DMS153 treated with DMSO at 0.1 percent for 48 hours (cell line): Measurements from ENCODE around the gene KRT14.
"Not testable (repeated sequence)": the region's sequence is repeated elsewhere in the genome, so short reads cannot be mapped to it uniquely, and the experiment has no call there.

Experiments used
- DNase-seq: peaks from one replicate; lab custom pipeline; 2025; ENCODE audit not compliant: unreplicated experiment; lab: John Stamatoyannopoulos, UW

KRT14 gene

GRCh38 chr17:41610061-41610517 lies 23.4 kb upstream of the KRT14 start:
- not testable (repeated sequence) for DNase-seq

DNA sequence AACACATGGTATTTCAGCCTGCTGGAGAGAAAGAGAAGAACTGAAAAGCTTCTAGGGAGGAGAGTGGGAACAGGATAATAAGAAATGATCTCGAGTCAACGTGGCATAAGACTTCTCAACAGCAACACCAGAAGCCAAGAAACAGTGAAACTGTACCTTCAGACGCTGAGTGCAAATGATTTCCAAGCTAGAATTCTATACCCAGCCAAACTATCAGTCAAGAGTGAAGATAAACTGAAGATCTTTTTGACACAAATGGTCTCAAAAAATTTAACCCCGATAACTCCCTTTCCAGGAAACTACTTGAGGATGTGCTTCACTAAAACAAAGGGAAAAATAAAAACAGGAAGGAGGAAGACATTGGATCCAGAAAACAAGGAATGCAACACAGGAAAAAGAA lies 20.2 kb upstream of the KRT14 start:
- DNase-seq = not testable (repeated sequence)

DNA sequence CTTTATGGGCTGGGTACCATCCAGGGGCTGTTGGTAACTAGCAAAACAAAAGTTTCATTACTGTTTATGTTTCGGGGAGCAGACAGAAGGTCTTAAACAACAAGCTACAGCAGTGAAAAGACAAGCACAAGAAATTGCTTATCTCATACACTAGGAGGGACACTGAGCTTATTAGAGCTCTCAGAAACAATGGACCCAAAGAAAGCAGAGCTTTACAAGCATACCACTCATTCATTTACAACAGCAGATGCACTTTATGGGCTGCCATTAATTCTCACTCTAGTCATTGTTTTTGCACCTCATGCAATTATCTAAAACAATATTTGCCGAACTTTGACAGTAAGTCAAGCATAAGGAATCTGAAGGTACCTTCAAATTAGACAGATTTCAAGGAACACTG lies 15.8 kb upstream of the KRT14 start:
- no peak for DNase-seq

GRCh38 chr17:41600318-41600717 lies 13.6 kb upstream of the KRT14 start:
- DNase-seq = no peak

DNA sequence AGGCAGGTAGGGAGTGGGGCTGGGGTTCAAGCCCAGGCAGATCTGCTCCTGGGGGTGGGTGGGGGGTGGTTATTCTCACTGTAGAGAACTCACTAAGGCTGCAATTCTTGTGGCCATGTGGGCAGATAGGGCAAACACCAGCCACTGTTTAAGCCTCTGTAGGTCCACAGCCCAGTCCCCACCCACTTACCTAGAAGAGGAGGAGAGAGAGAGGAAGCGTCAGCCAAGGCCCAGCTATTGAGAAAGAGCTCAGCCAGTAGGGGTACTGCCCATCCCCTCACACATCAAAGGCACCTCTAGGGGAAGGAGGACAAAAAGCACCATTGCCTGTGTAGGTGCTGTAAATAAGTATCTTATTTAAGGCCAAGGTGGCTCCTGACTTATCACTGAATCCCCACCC lies 13.0 kb upstream of the KRT14 start:
- DNase-seq = no peak

DNA sequence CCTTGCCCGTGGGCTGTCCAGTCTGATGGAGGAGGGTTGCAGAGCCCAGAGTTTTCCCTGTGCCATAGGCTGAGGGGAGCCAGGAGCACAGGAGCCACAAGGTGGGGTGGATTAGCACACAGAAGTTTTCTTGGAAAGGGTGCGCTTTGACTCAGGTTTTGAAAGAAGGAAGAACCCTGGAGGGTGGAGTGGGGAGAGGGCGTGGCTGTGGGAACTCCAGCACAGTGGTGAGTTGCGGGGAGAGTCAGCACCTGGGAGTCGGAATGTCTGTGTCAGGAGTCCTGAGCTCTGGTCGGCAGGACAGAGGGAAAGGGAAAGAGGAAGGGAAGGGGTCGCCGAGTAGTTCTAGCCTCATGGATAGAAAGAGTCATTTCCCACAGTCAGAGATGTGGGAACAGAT lies 8.9 kb upstream of the KRT14 start:
- no peak for DNase-seq

DNA sequence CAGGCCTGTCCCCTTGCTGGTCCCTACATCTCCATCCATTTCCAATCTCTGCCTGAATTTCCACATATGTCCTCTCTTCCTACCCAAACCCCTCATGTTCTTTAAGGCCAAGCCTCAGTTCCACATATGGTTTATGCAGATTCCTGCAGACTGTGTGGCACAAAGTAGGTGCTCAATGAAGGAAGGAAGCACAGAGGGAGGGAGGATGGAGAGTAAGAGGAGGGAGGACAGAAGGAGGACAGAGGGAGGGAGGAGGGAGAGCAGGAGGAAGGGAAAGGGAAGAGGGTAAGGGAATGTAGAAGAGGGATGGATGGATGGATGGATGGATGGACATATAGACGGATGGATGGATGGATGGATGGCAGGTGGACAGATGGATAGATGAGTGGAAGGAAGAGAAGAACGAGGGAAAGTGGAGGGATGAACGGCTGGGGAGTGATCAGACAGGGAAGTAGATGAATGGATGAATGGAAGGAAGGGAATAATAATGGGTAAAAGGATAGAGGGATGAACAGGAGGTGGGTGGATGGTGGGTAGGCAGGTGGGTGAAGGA lies 7.7 kb upstream of the KRT14 start:
- DNase-seq = no peak

DNA sequence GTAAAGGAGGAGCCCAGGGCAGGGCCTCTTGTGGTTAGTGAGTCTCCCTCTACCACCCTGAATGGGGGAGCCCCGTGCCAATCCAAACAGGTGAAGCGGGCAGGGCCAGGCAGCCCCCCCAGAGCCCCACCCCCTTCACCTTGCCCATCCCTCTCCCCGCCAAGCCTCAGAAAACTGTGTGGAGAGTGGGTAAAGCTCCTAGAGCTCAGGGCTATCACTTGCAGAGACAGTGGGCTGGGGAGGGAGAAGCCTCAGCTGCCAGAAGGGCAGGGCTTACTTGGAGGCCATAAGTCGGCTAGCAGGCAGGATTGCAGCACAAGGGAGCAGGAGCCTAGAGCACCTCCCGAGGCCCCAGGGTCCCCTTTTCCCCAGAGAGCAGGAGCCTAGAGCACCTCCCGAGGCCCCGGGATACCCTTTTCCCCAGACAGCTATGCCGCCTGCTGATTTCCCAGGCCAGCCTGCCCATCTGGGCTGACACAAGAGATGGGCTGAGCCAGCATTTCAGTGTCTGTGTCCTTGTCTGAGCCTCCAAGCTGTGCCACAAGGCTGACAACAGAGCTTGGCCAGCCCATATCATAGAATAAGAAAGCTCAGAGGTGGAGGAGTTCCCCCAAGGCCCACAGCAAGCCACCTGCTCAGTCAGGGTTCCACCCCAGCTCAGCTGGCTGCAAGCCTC lies 6.7 kb upstream of the KRT14 start:
- DNase-seq = no peak

- DNase-seq = no peak
These were observed 6.1 kb upstream of the KRT14 start for GRCh38 chr17:41592601-41593305.

GRCh38 chr17:41589301-41589700 lies 2.6 kb upstream of the KRT14 start:
- no peak for DNase-seq

GRCh38 chr17:41588126-41588810 lies 1.6 kb upstream of the KRT14 start:
- DNase-seq = no peak

DNA sequence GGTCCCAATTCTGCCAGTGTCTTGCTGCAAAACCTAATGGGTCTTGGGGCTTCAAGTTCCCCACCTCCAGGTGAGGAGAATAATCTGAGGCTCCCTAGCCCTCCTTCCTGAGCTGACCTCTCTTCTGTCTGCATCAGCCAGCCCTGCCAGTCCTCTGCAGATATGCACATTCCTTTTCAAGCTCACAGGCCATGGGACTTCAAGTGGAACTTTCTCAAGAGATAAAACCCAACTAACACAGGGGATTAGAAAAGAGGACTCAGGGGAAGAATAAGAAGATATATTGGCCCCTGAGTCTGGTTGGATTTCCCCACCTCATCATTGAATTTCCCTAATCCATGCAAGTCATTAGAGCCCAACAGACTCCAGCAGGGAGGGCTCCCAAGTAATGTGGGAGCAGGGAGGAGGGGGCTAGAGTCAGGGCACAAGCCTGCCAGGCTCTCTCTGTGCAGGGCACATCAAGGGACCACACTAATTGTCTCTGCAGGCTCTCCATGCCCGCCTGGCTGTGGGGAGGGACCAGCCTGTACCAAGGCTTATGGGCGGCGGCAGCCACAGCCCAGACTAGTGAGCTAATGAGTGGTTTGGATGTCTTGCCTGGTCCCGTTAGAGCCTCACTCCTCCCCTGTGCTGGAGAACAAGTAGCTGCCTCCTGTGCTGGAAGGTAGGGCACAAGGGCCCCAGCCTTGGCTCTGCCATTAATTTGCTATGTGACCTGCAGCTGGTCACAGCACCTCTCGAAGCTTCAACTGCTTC lies 1.2 kb downstream of the KRT14 start:
- no peak for DNase-seq

- DNase-seq = not testable (repeated sequence)
These were observed 2.3 kb downstream of the KRT14 start for GRCh38 chr17:41584331-41584927.

DNA sequence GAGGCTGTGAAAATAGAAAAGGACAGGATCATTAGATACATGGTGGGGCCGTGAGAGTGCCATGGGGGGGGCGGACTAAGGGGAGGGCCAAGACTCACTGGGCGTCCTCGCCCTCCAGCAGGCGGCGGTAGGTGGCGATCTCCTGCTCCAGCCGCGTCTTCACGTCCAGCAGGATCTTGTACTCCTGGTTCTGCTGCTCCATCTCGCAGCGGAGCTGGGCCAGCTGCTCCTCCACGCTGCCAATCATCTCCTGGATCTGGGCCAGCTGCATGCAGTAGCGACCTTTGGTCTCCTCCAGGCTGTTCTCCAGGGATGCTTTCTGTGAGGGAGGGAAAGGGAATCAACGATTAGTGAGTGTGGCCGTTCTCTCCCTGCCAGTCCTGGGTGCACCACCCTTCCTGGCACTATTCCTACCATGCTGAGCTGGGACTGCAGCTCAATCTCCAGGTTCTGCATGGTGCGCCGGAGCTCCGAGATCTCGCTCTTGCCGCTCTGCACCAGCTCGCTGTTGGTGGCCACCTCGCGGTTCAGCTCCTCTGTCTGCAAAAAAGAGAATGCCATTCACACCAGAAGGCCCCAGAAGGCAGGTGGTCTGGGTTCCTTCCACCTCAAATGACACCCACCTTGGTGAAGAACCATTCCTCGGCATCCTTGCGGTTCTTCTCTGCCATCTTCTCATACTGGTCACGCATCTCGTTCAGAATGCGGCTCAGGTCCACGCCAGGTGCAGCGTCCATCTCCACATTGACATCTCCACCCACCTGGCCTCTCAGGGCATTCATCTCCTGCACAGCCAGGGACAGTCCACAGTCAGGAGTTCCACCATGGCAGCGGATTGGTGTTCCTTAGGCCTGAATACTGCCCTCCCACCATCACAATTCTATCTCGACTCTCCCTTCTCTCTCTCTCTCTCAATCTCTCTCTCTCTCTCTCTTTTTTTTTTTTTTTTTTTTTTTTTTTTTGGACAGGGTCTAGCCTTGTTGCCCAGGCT lies 3.3 kb downstream of the KRT14 start:
- no peak for DNase-seq

- not testable (repeated sequence) for DNase-seq
These were observed 4.4 kb downstream of the KRT14 start for GRCh38 chr17:41582061-41582968.

- DNase-seq = no peak
These were observed 5.2 kb downstream of the KRT14 start for GRCh38 chr17:41581366-41582060.

- DNase-seq = no peak
These were observed 5.9 kb downstream of the KRT14 start for GRCh38 chr17:41580687-41581365.
